ENCODE measurements around the gene TLK2. TPM values are rescaled to one million over a fixed set of nuclear protein-coding genes. Genes with fewer than 3 reads are reported as not detected.

The TLK2 gene
- polyA plus RNA-seq, 1 donor from 2014 or later = 63.9 TPM

GRCh38 chr17:62658136-62658920 lies 179.7 kb downstream of the TLK2 start:
- Histone ChIP-seq H3K79me2 (replicated peaks; ENCODE audit: insufficient read depth, low read length) (no peaks in the 10 kb centered on the region), H3K36me3 (ENCODE audit: insufficient read depth, low read length) (no peaks in the 10 kb centered on the region), H3K9me2 (ENCODE audit: insufficient read depth, low read length) (no peaks in the 10 kb centered on the region), H3K27me3 (ENCODE audit: insufficient read depth, low read depth, low read length) (no peaks in the 10 kb centered on the region), H2AFZ (ENCODE audit: low read depth, low read length) (no peak overlapping the region), H3K27ac (ENCODE audit: low read length) (no peak overlapping the region), H3K4me2 (ENCODE audit: low read length) (no peak overlapping the region), H4K20me1 (ENCODE audit: insufficient read depth) (no peaks in the 10 kb centered on the region), H3K9ac (ENCODE audit: low read length) (no peak overlapping the region), H3F3A (ENCODE audit: insufficient read depth, low read length, poor library complexity, severe bottlenecking) (no peaks in the 10 kb centered on the region), H3K9me3 (ENCODE audit: low read length) (no peaks in the 10 kb centered on the region), H3K4me3 (ENCODE audit: low read length) (no peak overlapping the region)
- TF ChIP-seq EZH2 (IDR thresholded peaks at IDR 0.05; ENCODE audit: borderline replicate concordance, insufficient read depth, low read length, poor library complexity, severe bottlenecking) (no peak), EP300 (conservative IDR thresholded peaks at IDR 0.05; ENCODE audit: poor library complexity, severe bottlenecking) (no peak), RAD21 (conservative IDR thresholded peaks at IDR 0.05) (no peak), CTCF (IDR thresholded peaks at IDR 0.05; ENCODE audit: poor library complexity, severe bottlenecking) (no peak), POLR2AphosphoS5 (IDR thresholded peaks at IDR 0.05) (no peak), SMC3 (conservative IDR thresholded peaks at IDR 0.05; ENCODE audit: poor library complexity) (no peak), TAF1 (IDR thresholded peaks at IDR 0.05; ENCODE audit: low read depth) (no peak), MXI1 (conservative IDR thresholded peaks at IDR 0.05; ENCODE audit: poor library complexity, severe bottlenecking) (no peak)
- TF ChIP-seq, protein P1, sequence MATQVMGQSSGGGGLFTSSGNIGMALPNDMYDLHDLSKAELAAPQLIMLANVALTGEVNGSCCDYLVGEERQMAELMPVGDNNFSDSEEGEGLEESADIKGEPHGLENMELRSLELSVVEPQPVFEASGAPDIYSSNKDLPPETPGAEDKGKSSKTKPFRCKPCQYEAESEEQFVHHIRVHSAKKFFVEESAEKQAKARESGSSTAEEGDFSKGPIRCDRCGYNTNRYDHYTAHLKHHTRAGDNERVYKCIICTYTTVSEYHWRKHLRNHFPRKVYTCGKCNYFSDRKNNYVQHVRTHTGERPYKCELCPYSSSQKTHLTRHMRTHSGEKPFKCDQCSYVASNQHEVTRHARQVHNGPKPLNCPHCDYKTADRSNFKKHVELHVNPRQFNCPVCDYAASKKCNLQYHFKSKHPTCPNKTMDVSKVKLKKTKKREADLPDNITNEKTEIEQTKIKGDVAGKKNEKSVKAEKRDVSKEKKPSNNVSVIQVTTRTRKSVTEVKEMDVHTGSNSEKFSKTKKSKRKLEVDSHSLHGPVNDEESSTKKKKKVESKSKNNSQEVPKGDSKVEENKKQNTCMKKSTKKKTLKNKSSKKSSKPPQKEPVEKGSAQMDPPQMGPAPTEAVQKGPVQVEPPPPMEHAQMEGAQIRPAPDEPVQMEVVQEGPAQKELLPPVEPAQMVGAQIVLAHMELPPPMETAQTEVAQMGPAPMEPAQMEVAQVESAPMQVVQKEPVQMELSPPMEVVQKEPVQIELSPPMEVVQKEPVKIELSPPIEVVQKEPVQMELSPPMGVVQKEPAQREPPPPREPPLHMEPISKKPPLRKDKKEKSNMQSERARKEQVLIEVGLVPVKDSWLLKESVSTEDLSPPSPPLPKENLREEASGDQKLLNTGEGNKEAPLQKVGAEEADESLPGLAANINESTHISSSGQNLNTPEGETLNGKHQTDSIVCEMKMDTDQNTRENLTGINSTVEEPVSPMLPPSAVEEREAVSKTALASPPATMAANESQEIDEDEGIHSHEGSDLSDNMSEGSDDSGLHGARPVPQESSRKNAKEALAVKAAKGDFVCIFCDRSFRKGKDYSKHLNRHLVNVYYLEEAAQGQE (IDR thresholded peaks at IDR 0.05; ENCODE audit: borderline replicate concordance) = no peak

- Histone ChIP-seq H2AFZ (ENCODE audit: low read depth, low read length) (no peak overlapping the region), H3F3A (ENCODE audit: insufficient read depth, low read length, poor library complexity, severe bottlenecking) (no peaks in the 10 kb centered on the region), H3K9me2 (ENCODE audit: insufficient read depth, low read length) (no peaks in the 10 kb centered on the region), H3K9me3 (ENCODE audit: low read length) (no peaks in the 10 kb centered on the region), H3K27me3 (ENCODE audit: insufficient read depth, low read depth, low read length) (no peaks in the 10 kb centered on the region), H3K36me3 (ENCODE audit: insufficient read depth, low read length) (no peaks in the 10 kb centered on the region), H3K4me2 (ENCODE audit: low read length) (no peak overlapping the region), H3K4me3 (ENCODE audit: low read length) (no peak overlapping the region), H3K79me2 (replicated peaks; ENCODE audit: insufficient read depth, low read length) (no peaks in the 10 kb centered on the region), H4K20me1 (ENCODE audit: insufficient read depth) (no peaks in the 10 kb centered on the region), H3K27ac (ENCODE audit: low read length) (no peak overlapping the region), H3K9ac (ENCODE audit: low read length) (no peak overlapping the region)
- TF ChIP-seq SMC3 (conservative IDR thresholded peaks at IDR 0.05; ENCODE audit: poor library complexity) (no peak), EP300 (conservative IDR thresholded peaks at IDR 0.05; ENCODE audit: poor library complexity, severe bottlenecking) (no peak), CTCF (IDR thresholded peaks at IDR 0.05; ENCODE audit: poor library complexity, severe bottlenecking) (no peak), RAD21 (conservative IDR thresholded peaks at IDR 0.05) (no peak), EZH2 (IDR thresholded peaks at IDR 0.05; ENCODE audit: borderline replicate concordance, insufficient read depth, low read length, poor library complexity, severe bottlenecking) (no peak), POLR2AphosphoS5 (IDR thresholded peaks at IDR 0.05) (no peak), TAF1 (IDR thresholded peaks at IDR 0.05; ENCODE audit: low read depth) (no peak), MXI1 (conservative IDR thresholded peaks at IDR 0.05; ENCODE audit: poor library complexity, severe bottlenecking) (no peak)
- TF ChIP-seq, protein P1 (IDR thresholded peaks at IDR 0.05; ENCODE audit: borderline replicate concordance) = no peak
Measured at GRCh38 chr17:62660629-62661118, 182.0 kb downstream of the TLK2 start.

All from neural cell (in vitro differentiated cells).